ENCODE results near the gene MTHFD2. TPM values are rescaled to one million over a fixed set of nuclear protein-coding genes. Genes with fewer than 3 reads are reported as not detected.
"Not testable (repeated sequence)": the region's sequence is repeated elsewhere in the genome, so short reads cannot be mapped to it uniquely, and the experiment has no call there.

Gene MTHFD2
- total RNA-seq, 1 donor from 2014 or later = 77.6 TPM

GRCh38 chr2:74198023-74198460, 373 bp upstream of the MTHFD2 start:
- ATAC-seq = no peak

- no peak for ATAC-seq
Observed at GRCh38 chr2:74199275-74199701, 873 bp downstream of the MTHFD2 start.

GRCh38 chr2:74199871-74200305, 1.5 kb downstream of the MTHFD2 start:
- no peak for ATAC-seq

GRCh38 chr2:74201196-74201595, 2.8 kb downstream of the MTHFD2 start:
- no peak for ATAC-seq

GRCh38 chr2:74201596-74201995, 3.2 kb downstream of the MTHFD2 start:
- no peak for ATAC-seq

- ATAC-seq = no peak
Observed at GRCh38 chr2:74204436-74204835, 6.0 kb downstream of the MTHFD2 start.

GRCh38 chr2:74205113-74205512, 6.7 kb downstream of the MTHFD2 start:
- ATAC-seq = no peak

- peak; percentile 88 for ATAC-seq
Observed at GRCh38 chr2:74205596-74205995, 7.2 kb downstream of the MTHFD2 start.

GRCh38 chr2:74206180-74206688, 7.8 kb downstream of the MTHFD2 start:
- ATAC-seq = peak; percentile 82

GRCh38 chr2:74212702-74213410, 14.4 kb downstream of the MTHFD2 start:
- no peak for ATAC-seq

GRCh38 chr2:74215771-74216170, 17.4 kb downstream of the MTHFD2 start:
- not testable (repeated sequence) for ATAC-seq

- no peak for ATAC-seq
Observed at GRCh38 chr2:74216642-74217041, 18.2 kb downstream of the MTHFD2 start.

- ATAC-seq = no peak
Observed at GRCh38 chr2:74219846-74220486, 21.6 kb downstream of the MTHFD2 start.

GRCh38 chr2:74221091-74221490, 22.7 kb downstream of the MTHFD2 start:
- ATAC-seq = no peak

GRCh38 chr2:74221604-74222299, 23.3 kb downstream of the MTHFD2 start:
- peak; percentile 5 for ATAC-seq

GRCh38 chr2:74222300-74222650, 23.9 kb downstream of the MTHFD2 start:
- ATAC-seq = no peak

- no peak for ATAC-seq
Observed at GRCh38 chr2:74223941-74224770, 25.7 kb downstream of the MTHFD2 start.

GRCh38 chr2:74225698-74226459, 27.5 kb downstream of the MTHFD2 start:
- no peak for ATAC-seq

- peak; percentile 77 for ATAC-seq
Observed at GRCh38 chr2:74226648-74227213, 28.3 kb downstream of the MTHFD2 start.

GRCh38 chr2:74227646-74228045, 29.2 kb downstream of the MTHFD2 start:
- ATAC-seq = no peak

- no peak for ATAC-seq
Observed at GRCh38 chr2:74228772-74229171, 30.4 kb downstream of the MTHFD2 start.
